Esophagus squamous epithelium (tissue), 5 donors: Measurements from ENCODE around the gene GPR62. TPM values are rescaled to one million over a fixed set of nuclear protein-coding genes. Genes with fewer than 3 reads are reported as not detected.
"Not testable (repeated sequence)": the region's sequence is repeated elsewhere in the genome, so short reads cannot be mapped to it uniquely, and the experiment has no call there.

Source experiments
- DNase-seq: peaks from one replicate; lab custom pipeline; 2025; lab: John Stamatoyannopoulos, UW
- H3K27ac ChIP-seq, 4 donors: fragments of 200-600 bp; sonication (generic); one replicate each; pipeline ENCODE4 v1.5.1; 2016 to 2019; ENCODE audit warnings: mild to moderate bottlenecking in 1 of 4
- H3K27me3 ChIP-seq, 4 donors: fragments of 200-600 bp; sonication (generic); 1 replicate in 3 of 4; 2 replicates in 1 of 4; pipeline versions ENCODE4 v1.5.1 to v1.6.0; 2017 to 2021; ENCODE audit warnings: antibody characterized with exemption in 1 of 4
- H3K36me3 ChIP-seq, 3 donors: fragments of 200-600 bp; sonication (generic); one replicate each; pipeline ENCODE4 v1.5.1; 2016 to 2019
- H3K4me1 ChIP-seq, 3 donors: fragments of 200-600 bp; sonication (generic); one replicate each; pipeline ENCODE4 v1.5.1; 2017 to 2019
- H3K4me3 ChIP-seq, 4 donors: fragments of 200-600 bp; sonication (generic); 1 replicate in 3 of 4; 2 replicates in 1 of 4; pipeline ENCODE4 v1.5.1; 2016 to 2019; ENCODE audit warnings: mild to moderate bottlenecking in 2 of 4, moderate library complexity in 1 of 4
- H3K9me3 ChIP-seq, 3 donors: fragments of 200-600 bp; sonication (generic); one replicate each; pipeline ENCODE4 v1.5.1; 2016 to 2019
- POLR2A ChIP-seq, 4 donors: fragments of 450-650 bp; IDR thresholded peaks; one replicate each; pipeline ENCODE4 v1.6.1; 2017; ENCODE audit warnings: antibody characterized with exemption in 4 of 4, mild to moderate bottlenecking in 4 of 4, moderate library complexity in 3 of 4
- WGBS, 2 donors: methylation state at CpG; one replicate each; pipeline ENCODE4 v1.1.5; 2018; 5-methylcytosine and 5-hydroxymethylcytosine counted together
- intact Hi-C: fragments of 100-400 bp; cut with DNase I; formaldehyde crosslinking; loops from one replicate; pipeline ENCODE4 v1.15.0; 2022
- total RNA-seq, 4 donors: library from RNA; depleted of rRNA; stranded (reverse); fragments of >200 nt; gene quantifications; one replicate each; pipeline ENCODE4 v1.1.0, GENCODE V29; 2016
- TF ChIP-seq, protein P1 (sequence below), 6 experiments: fragments of 450-650 bp in 4 of 6; fragments of 200-600 bp in 2 of 6; sonication (generic) in 2 of 6; IDR thresholded peaks; one replicate each; pipeline ENCODE4 v1.5.1; 2016 to 2019; ENCODE audit warnings: antibody characterized with exemption in 6 of 6, mild to moderate bottlenecking in 4 of 6, moderate library complexity in 4 of 6
- donor health status: DM: yes; HTN: yes; CAD: no.

The GPR62 gene
- total RNA-seq, 4 donors from 2014 or later: 0.09 to 0.38 TPM; not detected in 2

DNA sequence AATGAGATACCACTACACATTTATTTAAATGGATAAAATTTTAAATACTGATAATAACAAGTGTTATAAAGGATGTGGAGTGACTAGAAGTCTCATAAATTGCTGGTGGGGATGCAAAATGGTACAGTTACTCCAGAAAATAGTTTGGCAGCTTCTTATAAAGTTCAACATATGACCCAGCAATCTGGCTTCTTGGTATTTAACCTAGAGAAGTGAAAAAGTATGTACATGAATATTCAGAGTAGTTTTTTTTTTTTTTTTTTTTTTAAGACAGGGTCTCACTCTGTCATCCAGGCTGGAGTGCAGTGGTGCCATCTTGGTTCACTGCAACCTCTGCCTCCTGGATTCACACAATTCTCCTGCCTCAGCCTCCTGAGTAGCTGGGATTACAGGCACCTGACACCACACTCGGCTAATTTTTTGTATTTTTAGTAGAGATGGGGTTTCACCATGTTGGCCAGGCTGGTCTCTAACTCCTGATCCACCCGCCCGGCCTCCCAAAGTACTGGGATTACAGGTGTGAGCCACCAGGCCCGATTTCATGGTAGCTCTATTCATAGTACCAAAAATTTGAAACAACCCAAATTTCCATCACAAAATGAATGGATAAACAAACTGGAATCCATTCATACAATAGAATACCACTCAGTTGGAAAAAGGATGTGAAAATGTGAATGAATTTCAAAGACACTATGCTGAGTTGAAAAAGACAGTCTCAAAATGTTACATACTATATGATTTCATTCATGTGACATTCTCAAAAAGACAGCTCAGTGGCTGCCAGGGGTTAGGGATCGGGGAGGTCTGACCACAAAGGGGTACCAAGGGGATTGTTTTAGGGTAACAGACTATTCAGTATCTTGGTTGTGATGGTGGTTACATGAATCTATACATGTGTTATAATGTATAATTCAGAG, 27.9 kb upstream of the GPR62 start:
- H3K27me3 ChIP-seq: no peaks in the 10 kb centered on the region
- H3K9me3 ChIP-seq: no peaks in the 10 kb centered on the region
- H3K27ac ChIP-seq: no peak overlapping the region
- no peaks in the 10 kb centered on the region for H3K4me1 ChIP-seq
- TF ChIP-seq, protein P1, sequence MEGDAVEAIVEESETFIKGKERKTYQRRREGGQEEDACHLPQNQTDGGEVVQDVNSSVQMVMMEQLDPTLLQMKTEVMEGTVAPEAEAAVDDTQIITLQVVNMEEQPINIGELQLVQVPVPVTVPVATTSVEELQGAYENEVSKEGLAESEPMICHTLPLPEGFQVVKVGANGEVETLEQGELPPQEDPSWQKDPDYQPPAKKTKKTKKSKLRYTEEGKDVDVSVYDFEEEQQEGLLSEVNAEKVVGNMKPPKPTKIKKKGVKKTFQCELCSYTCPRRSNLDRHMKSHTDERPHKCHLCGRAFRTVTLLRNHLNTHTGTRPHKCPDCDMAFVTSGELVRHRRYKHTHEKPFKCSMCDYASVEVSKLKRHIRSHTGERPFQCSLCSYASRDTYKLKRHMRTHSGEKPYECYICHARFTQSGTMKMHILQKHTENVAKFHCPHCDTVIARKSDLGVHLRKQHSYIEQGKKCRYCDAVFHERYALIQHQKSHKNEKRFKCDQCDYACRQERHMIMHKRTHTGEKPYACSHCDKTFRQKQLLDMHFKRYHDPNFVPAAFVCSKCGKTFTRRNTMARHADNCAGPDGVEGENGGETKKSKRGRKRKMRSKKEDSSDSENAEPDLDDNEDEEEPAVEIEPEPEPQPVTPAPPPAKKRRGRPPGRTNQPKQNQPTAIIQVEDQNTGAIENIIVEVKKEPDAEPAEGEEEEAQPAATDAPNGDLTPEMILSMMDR (IDR thresholded peaks at IDR 0.05): no peak
- WGBS, 2 donors: 88 to 92% methylated on average over 3 to 5 of the region's 5 CpGs
- peaks cover 0 to 4% (median 0%) of the 10 kb centered on the region in 3 donors for H3K36me3 ChIP-seq
- intact Hi-C loops: no loop called here
- H3K4me3 ChIP-seq: no peak overlapping the region
- DNase-seq: no peak

DNA sequence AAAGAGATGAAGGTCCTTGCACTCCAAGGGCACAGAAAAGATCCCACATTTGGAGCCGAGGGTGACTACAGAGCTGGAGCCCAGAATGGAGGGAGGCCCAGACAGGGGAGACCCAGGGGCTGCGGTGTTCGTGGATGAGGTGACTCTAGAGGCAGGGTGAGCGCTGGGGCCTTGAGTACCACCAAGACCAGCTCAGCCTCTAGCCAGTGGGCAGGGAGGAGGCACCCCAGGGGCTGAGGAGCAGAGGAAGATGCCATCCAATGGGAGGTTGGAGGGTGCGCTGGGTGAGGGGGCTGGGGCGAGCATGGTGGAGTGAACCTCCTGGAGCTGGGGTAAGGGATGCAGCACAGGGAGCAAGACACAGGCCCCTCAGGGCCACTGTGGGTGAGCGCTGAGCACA, 26.7 kb upstream of the GPR62 start:
- WGBS, 2 donors: 82 to 100% methylated on average over 5 to 7 of the region's 7 CpGs
- no peak for DNase-seq

DNA sequence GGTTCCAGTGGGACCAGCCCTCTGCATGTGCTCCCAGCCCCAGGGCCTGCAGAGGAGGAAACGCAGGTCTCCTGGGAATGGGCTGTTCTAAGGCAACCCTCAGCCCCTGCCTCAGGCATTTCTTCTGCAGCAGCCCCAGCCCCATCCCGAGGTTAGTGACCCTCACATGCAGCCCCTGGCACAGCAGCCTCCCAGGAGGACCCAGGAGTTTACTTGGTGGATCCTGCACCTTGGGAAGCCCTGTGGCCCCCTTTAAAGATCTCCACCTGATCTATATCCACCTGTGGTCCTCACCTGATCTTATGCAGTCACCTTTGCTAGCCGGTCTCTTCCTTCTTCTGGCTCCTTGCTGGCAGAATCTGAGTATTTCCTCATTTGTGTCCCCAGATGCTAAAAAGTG, 26.2 kb upstream of the GPR62 start:
- H3K27me3 ChIP-seq, intact Hi-C loops, H3K4me1 ChIP-seq, H3K9me3 ChIP-seq, H3K27ac ChIP-seq, H3K4me3 ChIP-seq, DNase-seq: not testable (repeated sequence)
- WGBS, 2 donors: 61 to 100% methylated on average over 1 to 3 of the region's 3 CpGs
- H3K36me3 ChIP-seq: peaks cover 6 to 21% (median 11%) of the 10 kb centered on the region in 3 donors

More for the DNA sequence above, 26.7 kb upstream of the GPR62 start:
- intact Hi-C loops: no loop called here
- Histone ChIP-seq H3K4me1 (no peaks in the 10 kb centered on the region), H3K27me3 (no peaks in the 10 kb centered on the region), H3K4me3 (no peak overlapping the region), H3K27ac (no peak overlapping the region), H3K36me3 (peaks cover under 1 to 15% (median 5%) of the 10 kb centered on the region in 3 donors), H3K9me3 (no peaks in the 10 kb centered on the region)
- TF ChIP-seq POLR2A (IDR thresholded peaks at IDR 0.05): no peak
- TF ChIP-seq, protein P1 (IDR thresholded peaks at IDR 0.05): no peak

DNA sequence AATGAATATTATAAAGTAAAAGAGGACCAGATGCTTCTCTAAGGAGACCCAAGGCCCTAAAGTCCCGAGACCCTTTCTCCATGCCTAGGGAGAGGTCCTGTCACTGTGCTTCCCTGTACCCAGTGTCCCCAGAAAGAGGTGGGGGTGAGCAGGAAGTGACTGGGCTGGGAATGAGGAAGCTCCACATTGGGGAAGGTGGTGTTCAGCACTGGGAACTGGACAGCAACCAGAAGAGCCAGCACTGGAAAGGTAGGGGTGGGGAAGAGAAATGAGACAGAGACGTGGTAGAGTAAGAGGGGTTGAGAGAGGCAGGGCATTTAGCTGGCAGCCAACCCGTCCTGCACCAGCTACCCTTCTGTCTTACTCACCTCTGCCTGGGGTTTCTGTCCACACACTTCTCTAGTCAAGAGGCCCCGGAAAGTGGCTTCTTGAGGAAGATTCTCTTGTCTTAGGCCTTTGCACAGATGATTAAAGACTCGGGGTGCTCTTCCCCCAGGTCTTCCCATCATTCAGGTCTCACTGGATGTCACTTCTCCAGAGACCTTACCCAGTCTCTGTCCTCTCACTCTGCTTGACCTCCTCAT, 25.7 kb upstream of the GPR62 start:
- Histone ChIP-seq H3K4me1 (no peaks in the 10 kb centered on the region), H3K9me3 (no peaks in the 10 kb centered on the region), H3K27me3 (no peaks in the 10 kb centered on the region), H3K4me3 (no peak overlapping the region), H3K36me3 (peaks cover 11 to 26% (median 16%) of the 10 kb centered on the region in 3 donors), H3K27ac (no peak overlapping the region)
- TF ChIP-seq, protein P1 (IDR thresholded peaks at IDR 0.05): no peak
- no peak for TF ChIP-seq POLR2A (IDR thresholded peaks at IDR 0.05)
- intact Hi-C loops: no loop called here
- 71 to 79% methylated on average over 4 to 5 of the region's 5 CpGs for WGBS, 2 donors
- DNase-seq: no peak

DNA sequence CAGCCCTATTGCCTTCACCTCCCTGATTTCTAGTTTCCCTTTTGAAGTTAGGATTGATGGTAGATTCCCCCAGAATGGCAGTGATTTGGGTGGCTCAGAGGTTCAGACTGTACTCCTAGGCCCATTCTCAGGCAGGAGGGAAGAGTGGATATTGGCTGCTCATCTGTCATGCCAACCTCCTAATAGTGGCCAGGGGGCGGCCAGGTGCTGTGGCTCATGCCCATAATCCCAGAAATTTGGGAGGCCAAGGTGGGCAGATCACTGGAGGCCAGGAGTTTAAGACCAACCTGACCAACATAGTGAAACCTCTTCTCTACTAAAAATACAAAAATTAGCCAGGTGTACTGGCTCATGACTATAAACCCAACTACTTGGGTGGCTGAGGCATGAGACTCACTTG, 24.7 kb upstream of the GPR62 start:
- Histone ChIP-seq H3K9me3 (no peaks in the 10 kb centered on the region), H3K27ac (no peak overlapping the region), H3K4me1 (no peaks in the 10 kb centered on the region), H3K27me3 (no peaks in the 10 kb centered on the region), H3K36me3 (peaks cover 18 to 35% (median 20%) of the 10 kb centered on the region in 3 donors), H3K4me3 (no peak overlapping the region)
- no peak for DNase-seq
- intact Hi-C loops: no loop called here
- WGBS, 2 donors: no CpG with 5 or more reads among the region's 1 CpG
- no peak for TF ChIP-seq POLR2A (IDR thresholded peaks at IDR 0.05)
- TF ChIP-seq, protein P1 (IDR thresholded peaks at IDR 0.05): no peak
